Smooth muscle cell (in vitro differentiated cells): ENCODE measurements around the gene ACBD4. TPM values are rescaled to one million over a fixed set of nuclear protein-coding genes. Genes with fewer than 3 reads are reported as not detected.
A peak's percentile ranks its signal among the peaks of the same experiment; 100 is the strongest.

Experiments used
- DNase-seq: peaks from one replicate; lab custom pipeline; 2025; ENCODE audit not compliant: unreplicated experiment; lab: John Stamatoyannopoulos, UW
- H2AFZ ChIP-seq: fragments of 200-600 bp; sonication (generic); 2 replicates; pipeline ENCODE4 v1.6.0; 2016; ENCODE audit warnings: antibody characterized with exemption, low read depth, mild to moderate bottlenecking
- H3F3A ChIP-seq: fragments of 200-600 bp; sonication (generic); 2 replicates; pipeline ENCODE4 v1.6.0; 2017; ENCODE audit warnings: antibody characterized with exemption, low read depth
- H3K27ac ChIP-seq: fragments of 200-600 bp; sonication (generic); 2 replicates; pipeline ENCODE4 v1.5.1; 2016; ENCODE audit warnings: low read depth, mild to moderate bottlenecking
- H3K27me3 ChIP-seq: fragments of 200-600 bp; sonication (generic); 2 replicates; pipeline ENCODE4 v1.6.1; 2016; ENCODE audit warnings: low read depth, mild to moderate bottlenecking
- H3K36me3 ChIP-seq: fragments of 200-600 bp; sonication (generic); 2 replicates; pipeline ENCODE4 v1.5.1; 2016; ENCODE audit warnings: low read depth
- H3K4me1 ChIP-seq: fragments of 200-600 bp; sonication (generic); 2 replicates; pipeline ENCODE4 v1.5.1; 2016; ENCODE audit warnings: low read depth
- H3K4me2 ChIP-seq: fragments of 200-600 bp; sonication (generic); 2 replicates; pipeline ENCODE4 v1.6.0; 2016; ENCODE audit warnings: mild to moderate bottlenecking
- H3K4me3 ChIP-seq: fragments of 200-600 bp; sonication (generic); 2 replicates; pipeline ENCODE4 v1.5.1; 2016; ENCODE audit warnings: mild to moderate bottlenecking
- H3K79me2 ChIP-seq: fragments of 200-600 bp; sonication (generic); 2 replicates; pipeline ENCODE4 v1.6.0; 2016; ENCODE audit warnings: low read depth, mild to moderate bottlenecking
- H3K9ac ChIP-seq: fragments of 200-600 bp; sonication (generic); 2 replicates; pipeline ENCODE4 v1.6.0; 2016; ENCODE audit warnings: low read depth
- H3K9me3 ChIP-seq: fragments of 200-600 bp; sonication (generic); replicated peaks from 2 replicates; pipeline ENCODE4 v1.5.1; 2016; ENCODE audit warnings: low read depth
- H4K20me1 ChIP-seq: fragments of 200-600 bp; sonication (generic); 2 replicates; pipeline ENCODE4 v1.6.0; 2016; ENCODE audit warnings: low read depth
- CTCF ChIP-seq: fragments of 200-600 bp; sonication (generic); IDR thresholded peaks from 2 replicates; pipeline ENCODE4 v1.5.1; 2017; ENCODE audit warnings: borderline replicate concordance, mild to moderate bottlenecking, antibody characterized with exemption; ENCODE audit not compliant: insufficient read depth, poor library complexity, severe bottlenecking
- whole genome bisulfite sequencing: methylation state at CpG from one replicate; pipeline ENCODE4 v1.1.7; 2016; ENCODE audit warnings: low lambda C conversion rate; 5-methylcytosine and 5-hydroxymethylcytosine counted together
- polyA plus RNA-seq: library from polyadenylated mRNA; unstranded; fragments of >200 nt; fragmentation: Nextera tagmentation; extraction: Ambion mirVana; gene quantifications from 2 replicates; pipeline ENCODE4 v1.2.1, GENCODE V29; 2016
- total RNA-seq: library from RNA; depleted of rRNA; stranded (reverse); fragments of >200 nt; gene quantifications from 2 replicates; pipeline ENCODE4 v1.2.3, GENCODE V29; 2014

ACBD4 gene
- total and polyA plus RNA-seq, 2 experiments from 2014 or later = 0.49 to 5.0 TPM

DNA sequence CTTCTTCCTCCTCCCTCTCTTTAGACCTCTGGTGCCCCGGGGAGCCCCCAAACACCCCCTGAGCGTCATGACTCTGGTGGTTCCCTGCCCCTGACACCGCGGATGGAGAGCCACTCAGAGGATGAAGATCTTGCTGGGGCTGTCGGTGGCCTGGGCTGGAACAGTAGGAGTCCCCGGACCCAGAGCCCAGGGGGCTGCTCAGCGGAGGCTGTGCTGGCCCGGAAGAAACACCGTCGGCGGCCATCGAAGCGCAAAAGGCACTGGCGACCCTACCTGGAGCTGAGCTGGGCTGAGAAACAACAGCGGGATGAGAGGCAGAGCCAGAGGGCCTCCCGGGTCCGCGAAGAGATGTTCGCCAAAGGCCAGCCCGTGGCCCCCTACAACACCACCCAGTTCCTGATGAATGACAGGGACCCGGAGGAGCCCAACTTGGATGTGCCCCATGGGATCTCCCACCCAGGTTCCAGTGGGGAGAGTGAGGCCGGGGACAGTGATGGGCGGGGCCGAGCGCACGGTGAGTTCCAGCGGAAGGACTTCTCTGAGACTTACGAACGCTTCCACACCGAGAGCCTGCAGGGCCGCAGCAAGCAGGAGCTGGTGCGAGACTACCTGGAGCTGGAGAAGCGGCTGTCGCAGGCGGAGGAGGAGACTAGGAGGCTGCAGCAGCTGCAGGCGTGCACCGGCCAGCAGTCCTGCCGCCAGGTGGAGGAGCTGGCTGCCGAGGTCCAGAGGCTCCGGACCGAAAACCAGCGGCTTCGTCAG, 33.7 kb downstream of the ACBD4 start:
- H4K20me1 ChIP-seq = no peaks in the 10 kb centered on the region

GRCh38 chr17:45170280-45170930, 34.9 kb downstream of the ACBD4 start:
- Histone ChIP-seq H3F3A (peaks cover 5% of the 10 kb centered on the region), H3K79me2 (no peaks in the 10 kb centered on the region), H3K4me2 (peak overlapping the region; percentile 69), H3K27me3 (no peaks in the 10 kb centered on the region), H3K9me3 (no peaks in the 10 kb centered on the region), H3K9ac (no peak overlapping the region), H3K4me1 (peaks cover 24% of the 10 kb centered on the region), H3K4me3 (no peak overlapping the region), H3K27ac (peak overlapping the region; percentile 79), H3K36me3 (no peaks in the 10 kb centered on the region), H2AFZ (peak overlapping the region; percentile 69), H4K20me1 (no peaks in the 10 kb centered on the region)
- no peak for TF ChIP-seq CTCF
- 70% methylated on average over 11 of the region's 12 CpGs for WGBS
- DNase-seq = no peak

More for the DNA sequence above, 33.7 kb downstream of the ACBD4 start:
- TF ChIP-seq CTCF = no peak
- Histone ChIP-seq H3K4me1 (peaks cover 24% of the 10 kb centered on the region), H3K27ac (no peak overlapping the region), H3K27me3 (no peaks in the 10 kb centered on the region), H3K4me2 (no peak overlapping the region), H2AFZ (no peak overlapping the region), H3K9me3 (no peaks in the 10 kb centered on the region), H3K79me2 (no peaks in the 10 kb centered on the region), H3F3A (peaks cover 5% of the 10 kb centered on the region), H3K9ac (no peak overlapping the region), H3K36me3 (no peaks in the 10 kb centered on the region), H3K4me3 (no peak overlapping the region)
- DNase-seq = no peak
- WGBS = 95% methylated on average over 43 of the region's 43 CpGs

DNA sequence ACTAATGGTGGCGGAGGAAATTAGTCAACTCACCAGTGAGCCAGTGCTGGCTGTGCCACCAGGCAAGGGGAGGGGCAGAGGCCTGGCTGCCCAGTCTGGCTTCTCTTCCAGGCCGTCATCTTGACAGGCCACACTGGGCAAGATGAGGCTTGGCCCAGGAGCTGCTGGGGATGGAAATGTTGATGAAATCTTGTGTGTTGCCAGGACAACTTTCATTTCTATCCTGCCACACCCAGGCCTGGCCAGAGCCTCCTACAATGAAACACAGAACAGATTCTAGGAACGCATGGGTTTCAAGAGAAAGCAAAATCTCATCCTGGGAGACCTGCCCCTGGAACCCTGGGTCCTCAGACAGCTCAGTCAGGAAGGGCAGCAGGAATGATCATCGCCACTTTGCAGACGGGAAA, 35.4 kb downstream of the ACBD4 start:
- Histone ChIP-seq H3K4me2 (peak overlapping the region; percentile 69), H3F3A (peaks cover 5% of the 10 kb centered on the region), H3K4me3 (no peak overlapping the region), H3K4me1 (peaks cover 24% of the 10 kb centered on the region), H3K79me2 (no peaks in the 10 kb centered on the region), H3K36me3 (no peaks in the 10 kb centered on the region), H2AFZ (peak overlapping the region; percentile 69), H4K20me1 (no peaks in the 10 kb centered on the region), H3K27me3 (no peaks in the 10 kb centered on the region), H3K9me3 (no peaks in the 10 kb centered on the region), H3K27ac (peak overlapping the region; percentile 79), H3K9ac (peak overlapping the region; percentile 65)
- no peak for TF ChIP-seq CTCF
- DNase-seq = peak; percentile 25
- 25% methylated on average over 5 of the region's 5 CpGs for WGBS
